GM18499 (cell line): Measurements from ENCODE around the gene IFITM1.
"Not testable (repeated sequence)": the region's sequence is repeated elsewhere in the genome, so short reads cannot be mapped to it uniquely, and the experiment has no call there.

Experiments used
- ATAC-seq: cut with Tn5 transposase; IDR thresholded peaks from one replicate; pipeline ENCODE4 v1.9.1; 2021; ENCODE audit warnings: moderate number of reproducible peaks; ENCODE audit not compliant: insufficient read depth, unreplicated experiment

The IFITM1 gene

DNA sequence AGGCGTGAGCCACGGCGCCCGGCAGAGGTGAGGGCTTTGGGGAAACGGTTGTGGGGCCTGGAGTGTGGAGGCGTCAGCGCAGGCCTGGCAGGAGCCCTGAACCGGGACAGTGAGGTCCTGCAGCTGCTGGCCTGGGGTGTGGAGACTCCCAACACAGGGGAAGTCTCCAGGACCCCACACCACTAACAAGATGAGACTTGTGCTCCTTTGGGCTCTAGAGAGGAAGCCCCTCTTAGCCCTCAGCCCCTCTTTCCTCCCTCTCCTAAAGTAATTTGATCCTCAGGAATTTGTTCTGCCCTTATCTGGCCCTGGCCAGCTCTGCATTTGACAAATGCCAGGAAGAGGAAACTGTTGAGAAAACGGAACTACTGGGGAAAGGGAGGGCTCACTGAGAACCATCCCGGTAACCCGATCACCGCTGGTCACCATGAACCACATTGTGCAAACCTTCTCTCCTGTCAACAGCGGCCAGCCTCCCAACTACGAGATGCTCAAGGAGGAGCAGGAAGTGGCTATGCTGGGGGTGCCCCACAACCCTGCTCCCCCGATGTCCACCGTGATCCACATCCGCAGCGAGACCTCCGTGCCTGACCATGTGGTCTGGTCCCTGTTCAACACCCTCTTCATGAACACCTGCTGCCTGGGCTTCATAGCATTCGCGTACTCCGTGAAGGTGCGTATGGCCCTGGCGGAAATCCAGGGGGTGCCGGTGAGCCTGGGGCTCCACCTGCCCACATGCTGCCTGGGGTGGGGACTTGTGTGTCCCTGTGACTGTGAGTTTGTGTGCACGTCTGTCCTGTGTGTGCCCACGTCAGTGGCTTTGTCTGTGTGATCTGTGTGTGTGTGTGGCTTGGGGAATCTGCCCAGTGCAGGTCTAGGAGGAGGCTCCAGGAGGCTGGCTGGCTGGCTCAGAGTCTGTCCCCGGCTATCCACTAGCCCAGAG is 5.8 kb upstream of the IFITM1 start, which contains the start of gene IFITM2:
Gene IFITM2, plus strand, starts transcription at position 51 of the 943 bp plus-strand sequence. Its CDS starts 377 bp downstream, at position 428.
- ATAC-seq = not testable (repeated sequence)

DNA sequence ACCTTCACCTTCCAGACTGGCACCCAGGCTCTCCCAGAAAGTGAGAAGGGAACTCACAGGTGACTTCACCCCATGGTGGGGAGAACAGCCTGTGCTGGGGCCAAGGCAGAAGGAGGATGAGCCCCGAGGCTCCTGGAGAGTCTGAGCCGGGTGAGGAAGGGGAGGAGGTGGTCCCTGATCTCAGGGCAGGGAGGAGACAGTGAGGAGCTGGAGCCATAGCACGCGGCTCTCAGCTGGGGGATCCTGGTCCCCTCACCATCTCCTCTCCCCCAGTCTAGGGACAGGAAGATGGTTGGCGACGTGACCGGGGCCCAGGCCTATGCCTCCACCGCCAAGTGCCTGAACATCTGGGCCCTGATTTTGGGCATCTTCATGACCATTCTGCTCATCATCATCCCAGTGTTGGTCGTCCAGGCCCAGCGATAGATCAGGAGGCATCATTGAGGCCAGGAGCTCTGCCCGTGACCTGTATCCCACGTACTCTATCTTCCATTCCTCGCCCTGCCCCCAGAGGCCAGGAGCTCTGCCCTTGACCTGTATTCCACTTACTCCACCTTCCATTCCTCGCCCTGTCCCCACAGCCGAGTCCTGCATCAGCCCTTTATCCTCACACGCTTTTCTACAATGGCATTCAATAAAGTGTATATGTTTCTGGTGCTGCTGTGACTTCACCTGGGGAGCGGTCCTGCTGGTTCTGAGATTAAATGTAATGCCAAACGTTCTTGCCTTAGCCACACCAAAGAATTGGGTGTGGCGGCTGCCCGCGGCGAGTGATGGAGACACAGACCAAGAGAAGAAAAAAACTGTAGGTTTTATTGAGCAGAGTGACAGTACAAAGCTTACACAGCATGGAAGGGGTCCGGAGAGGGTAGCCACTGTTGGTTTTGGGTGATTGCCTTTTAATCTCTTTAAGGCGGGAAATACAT is 4.8 kb upstream of the IFITM1 start:
- ATAC-seq = not testable (repeated sequence)

DNA sequence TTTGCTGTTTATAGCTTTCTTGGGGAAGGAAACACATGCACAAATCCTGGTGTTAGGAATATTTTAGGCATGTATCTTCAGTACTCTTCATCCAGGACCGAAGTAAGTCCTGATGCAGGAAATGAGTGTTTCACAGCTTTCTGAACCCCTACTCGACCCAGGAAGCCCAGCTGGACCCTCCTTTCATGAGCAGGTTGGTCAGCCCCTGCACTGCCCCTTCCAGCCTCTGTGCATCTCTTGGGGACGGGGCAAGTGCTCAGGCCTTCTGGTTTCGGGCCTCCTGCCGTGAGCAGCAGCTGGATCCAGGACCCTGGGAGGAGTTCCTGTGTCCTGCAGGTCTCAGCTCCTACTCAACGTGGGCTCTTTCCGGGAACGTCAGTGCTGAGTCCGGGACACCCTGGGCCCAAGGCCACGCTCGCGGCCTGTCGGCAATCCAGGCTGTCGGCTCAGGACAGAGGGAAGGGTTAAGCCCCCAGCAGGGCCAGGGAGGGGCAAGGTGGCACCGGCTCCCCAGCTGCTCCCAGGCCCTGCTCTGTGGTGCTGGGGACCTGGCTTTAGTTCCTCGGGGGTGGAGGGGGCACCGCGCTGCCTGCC is 3.8 kb upstream of the IFITM1 start:
- not testable (repeated sequence) for ATAC-seq

DNA sequence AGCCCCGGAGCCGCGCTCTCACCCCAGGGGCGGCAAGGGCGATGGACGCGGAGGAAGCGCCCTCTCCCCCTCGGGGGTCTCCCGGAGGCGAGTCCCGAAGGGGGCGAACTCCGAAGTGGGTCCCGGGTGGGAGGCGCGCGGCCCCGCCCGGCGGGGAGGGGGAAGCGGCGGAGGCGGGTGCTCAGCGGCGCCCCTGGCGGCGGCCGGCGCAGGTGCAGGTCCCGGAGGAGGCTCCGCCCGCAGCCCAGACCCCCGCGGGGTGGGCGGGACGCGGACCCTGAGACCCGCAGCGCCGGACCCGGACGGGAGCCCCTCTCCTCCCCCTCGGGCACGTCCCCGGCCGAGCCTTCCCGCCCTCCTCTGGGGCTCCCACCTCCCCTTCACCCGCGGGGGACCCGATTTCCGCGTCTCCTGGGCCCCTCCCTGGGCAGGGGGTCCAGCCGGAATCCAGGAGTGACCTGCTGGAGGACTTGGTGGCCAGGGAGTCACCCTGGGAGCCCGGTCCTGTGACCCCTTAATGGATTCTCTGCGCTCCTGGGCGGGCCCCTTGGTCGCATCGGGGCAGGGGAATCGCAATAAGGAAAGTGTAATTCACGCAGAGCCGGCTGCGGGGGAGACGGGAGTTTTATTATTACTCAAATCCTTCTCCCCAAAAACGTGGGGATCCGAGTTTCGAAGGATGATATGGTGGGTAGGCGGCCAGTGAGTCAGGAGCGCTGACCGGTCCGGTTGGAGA is 2.7 kb upstream of the IFITM1 start:
- not testable (repeated sequence) for ATAC-seq

DNA sequence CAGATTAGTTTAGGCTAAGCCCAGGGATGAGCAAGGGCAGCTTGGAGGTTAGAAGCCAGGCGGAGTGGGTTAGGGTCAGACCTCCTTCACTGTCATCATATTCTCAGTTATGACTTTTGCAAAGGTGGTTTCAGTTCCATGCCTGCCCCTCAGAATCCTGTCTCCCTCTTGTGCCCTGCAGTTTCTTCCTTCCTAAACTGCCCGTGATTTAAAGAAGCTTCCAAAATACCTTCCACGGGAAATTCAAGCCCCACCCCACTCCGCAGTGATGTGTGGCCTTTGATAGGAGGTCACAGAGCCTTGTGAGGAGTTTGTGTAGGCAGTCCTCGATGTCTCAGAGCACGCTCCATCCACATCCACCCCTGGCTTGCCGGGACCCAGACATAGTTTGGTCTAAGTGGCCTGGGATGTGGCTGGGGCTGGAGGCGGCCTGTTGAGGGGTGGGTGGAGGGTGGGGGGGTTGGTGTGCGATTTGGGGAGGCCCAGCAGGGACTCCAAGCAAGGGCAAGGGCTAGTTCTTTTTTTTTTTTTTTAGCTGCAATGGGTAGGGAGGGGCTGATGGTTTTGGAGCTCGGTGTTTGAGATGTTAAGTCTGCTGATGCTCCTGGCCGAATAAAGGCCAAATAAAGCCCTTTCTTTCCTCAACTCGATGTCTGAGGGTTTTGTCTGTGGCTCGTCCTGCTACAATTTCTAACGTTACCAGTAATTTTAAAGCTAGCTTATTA is 1.6 kb upstream of the IFITM1 start:
- ATAC-seq = no peak

DNA sequence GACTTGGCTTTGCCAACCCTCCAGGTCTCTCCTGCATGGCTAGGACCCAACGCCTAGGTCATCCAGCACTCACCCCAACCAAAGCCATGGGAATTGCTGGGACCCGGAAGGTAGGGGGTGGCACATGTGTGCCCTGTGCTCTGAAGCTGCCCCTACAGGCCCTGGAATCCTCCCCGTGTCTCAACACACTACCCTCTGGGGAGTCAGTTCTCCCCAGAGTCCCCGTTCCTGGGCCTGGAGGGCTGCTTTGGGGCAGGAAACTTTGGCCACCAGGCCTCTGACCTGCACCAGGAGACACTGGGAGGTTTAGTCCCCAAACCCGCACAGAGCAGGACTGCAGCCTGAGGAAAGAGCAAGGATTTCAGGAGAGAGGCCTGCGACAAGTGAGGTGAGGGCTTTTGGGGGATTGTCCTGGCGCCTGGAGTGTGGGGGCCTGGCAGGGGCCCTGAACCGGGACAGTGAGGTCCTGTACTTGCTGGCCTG is 495 bp upstream of the IFITM1 start:
- no peak for ATAC-seq

DNA sequence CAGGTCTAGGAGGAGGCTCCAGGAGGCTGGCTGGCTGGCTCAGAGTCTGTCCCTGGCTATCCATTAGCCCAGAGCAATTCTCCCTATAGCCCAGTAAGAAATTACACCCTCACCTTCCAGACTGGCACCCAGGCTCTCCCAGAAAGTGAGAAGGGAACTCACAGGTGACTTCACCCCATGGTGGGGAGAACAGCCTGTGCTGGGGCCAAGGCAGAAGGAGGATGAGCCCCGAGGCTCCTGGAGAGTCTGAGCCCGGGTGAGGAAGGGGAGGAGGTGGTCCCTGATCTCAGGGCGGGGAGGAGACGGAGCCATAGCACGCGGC is 675 bp downstream of the IFITM1 start:
- not testable (repeated sequence) for ATAC-seq

DNA sequence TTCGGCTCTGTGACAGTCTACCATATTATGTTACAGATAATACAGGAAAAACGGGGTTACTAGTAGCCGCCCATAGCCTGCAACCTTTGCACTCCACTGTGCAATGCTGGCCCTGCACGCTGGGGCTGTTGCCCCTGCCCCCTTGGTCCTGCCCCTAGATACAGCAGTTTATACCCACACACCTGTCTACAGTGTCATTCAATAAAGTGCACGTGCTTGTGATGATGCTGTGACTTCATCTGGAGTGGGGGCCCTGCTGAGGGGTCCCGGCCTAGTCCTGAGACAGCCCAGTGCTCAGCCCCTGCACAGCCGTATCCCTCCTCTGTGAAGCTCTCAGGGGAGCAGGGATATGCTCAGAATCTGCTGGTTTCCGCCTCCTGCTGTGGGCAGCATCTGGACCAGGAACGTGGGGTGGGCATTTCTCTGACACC is 1.2 kb downstream of the IFITM1 start:
- ATAC-seq = no peak

DNA sequence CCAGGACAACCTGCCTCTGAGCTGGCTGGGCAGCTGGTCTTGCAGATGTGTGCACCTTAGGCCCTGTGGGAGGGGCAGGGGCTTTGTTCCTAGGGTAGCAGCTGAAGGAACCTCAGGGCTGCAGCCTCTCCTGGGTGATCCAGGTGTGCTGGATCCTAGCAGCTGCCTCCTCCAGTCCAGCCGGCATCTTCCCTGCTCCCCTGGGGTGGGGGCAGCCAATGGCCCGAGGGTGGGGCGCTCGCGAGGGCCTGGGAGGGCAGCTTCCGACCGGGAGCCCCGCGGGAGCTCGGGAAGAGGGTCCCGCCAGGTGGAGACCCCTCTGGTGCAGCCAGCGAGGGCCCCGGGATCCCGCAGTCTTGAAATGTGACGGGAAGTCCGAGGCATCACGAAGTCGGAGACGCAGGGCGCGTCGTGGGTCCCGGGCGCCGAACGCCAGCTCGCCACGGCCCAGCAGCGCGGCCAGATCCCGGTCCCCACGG is 1.7 kb downstream of the IFITM1 start:
- ATAC-seq = no peak

DNA sequence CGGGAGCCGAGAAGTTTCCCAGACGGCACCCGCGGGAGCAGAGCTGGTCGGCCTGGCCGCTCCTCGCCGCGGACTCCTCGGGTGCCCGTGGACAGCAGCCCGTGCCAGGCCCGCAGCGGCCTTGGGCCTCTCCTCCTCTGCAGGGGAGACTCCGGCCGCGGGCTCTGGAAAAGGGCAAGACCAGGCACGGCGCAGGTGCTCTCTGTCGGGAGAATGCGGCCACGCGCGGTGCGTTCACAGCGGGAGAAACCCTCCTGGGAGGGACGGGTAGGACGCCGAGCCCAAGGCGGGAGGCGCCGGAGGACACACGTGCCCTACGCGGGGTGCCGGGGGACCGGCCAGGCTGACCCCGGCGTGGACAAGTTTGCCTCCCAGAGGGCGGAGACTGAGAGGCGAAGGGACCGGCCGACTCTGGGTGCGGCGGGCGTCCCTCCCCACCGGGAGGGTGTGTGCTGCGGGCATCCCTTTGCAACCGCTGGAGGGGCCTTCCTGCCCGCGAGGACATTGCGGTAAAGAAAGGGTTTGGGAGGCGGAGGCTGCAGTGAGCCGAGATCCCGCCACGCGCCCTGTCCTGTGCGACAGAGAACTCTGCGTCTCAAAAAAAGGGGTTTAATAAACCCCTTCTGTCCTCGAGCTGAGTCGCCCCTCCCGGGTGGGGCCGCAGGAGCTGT is 2.3 kb downstream of the IFITM1 start:
- ATAC-seq = no peak

DNA sequence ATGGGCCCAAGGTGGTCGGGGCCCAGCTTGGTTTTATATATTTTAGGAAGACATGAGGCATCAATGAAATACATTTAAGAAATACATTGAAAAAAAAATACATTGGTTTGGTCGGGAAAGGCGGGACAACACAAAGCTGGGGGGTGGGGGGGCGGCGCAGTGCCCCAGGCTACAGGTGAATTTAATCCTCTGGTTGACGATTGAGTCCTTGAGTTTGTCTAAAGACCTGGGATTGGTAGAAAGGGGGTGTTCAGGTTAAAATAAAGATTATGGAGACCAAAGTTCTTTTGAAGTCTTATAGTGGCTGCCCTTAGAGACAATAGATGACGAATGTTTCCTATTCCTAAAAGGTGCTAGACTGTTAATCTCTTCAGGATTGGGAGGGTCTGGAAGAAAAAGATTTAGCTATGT is 3.1 kb downstream of the IFITM1 start:
- no peak for ATAC-seq

DNA sequence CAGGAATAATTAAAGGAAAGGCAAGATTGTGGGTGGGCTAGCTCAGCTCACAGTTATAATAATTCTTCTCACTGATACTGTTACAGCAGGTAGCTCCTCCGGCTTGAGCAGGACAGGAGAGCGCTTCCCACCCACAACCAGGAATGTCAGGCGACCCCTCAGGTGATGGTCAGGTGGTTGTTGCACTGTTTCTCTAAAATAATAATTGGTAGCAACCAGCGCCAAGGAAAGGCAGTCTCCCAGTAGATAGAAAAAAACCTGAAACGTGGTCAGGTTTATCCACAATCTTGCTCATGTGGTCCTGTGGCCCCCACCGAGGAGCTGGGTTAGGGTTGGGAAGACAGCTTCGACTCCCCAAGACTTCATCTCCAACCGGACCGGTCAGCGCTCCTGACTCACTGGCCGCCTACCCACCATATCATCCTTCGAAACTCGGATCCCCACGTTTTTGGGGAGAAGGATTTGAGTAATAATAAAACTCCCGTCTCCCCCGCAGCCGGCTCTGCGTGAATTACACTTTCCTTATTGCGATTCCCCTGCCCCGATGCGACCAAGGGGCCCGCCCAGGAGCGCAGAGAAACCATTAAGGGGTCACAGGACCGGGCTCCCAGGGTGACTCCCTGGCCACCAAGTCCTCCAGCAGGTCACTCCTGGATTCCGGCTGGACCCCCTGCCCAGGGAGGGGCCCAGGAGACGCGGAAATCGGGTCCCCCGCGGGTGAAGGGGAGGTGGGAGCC is 4.0 kb downstream of the IFITM1 start:
- not testable (repeated sequence) for ATAC-seq

DNA sequence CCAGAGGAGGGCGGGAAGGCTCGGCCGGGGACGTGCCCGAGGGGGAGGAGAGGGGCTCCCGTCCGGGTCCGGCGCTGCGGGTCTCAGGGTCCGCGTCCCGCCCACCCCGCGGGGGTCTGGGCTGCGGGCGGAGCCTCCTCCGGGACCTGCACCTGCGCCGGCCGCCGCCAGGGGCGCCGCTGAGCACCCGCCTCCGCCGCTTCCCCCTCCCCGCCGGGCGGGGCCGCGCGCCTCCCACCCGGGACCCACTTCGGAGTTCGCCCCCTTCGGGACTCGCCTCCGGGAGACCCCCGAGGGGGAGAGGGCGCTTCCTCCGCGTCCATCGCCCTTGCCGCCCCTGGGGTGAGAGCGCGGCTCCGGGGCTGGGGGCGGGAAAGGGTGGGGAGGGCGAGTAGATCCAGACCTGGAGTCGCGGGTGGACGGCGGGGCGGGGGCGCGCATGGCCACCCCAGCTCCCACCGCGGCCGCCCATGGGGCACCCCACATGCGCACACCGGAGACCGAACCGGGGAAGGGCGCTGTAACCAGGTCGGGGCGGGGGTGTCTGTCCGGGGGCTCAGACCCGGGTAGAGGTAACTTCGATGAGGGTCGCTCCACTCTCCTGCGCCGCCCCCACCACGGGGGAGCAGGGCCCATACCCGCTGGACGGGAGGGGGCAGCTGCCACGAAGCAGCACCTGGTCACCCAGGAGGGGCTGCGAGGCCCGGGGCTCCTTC is 4.7 kb downstream of the IFITM1 start:
- ATAC-seq = not testable (repeated sequence)

DNA sequence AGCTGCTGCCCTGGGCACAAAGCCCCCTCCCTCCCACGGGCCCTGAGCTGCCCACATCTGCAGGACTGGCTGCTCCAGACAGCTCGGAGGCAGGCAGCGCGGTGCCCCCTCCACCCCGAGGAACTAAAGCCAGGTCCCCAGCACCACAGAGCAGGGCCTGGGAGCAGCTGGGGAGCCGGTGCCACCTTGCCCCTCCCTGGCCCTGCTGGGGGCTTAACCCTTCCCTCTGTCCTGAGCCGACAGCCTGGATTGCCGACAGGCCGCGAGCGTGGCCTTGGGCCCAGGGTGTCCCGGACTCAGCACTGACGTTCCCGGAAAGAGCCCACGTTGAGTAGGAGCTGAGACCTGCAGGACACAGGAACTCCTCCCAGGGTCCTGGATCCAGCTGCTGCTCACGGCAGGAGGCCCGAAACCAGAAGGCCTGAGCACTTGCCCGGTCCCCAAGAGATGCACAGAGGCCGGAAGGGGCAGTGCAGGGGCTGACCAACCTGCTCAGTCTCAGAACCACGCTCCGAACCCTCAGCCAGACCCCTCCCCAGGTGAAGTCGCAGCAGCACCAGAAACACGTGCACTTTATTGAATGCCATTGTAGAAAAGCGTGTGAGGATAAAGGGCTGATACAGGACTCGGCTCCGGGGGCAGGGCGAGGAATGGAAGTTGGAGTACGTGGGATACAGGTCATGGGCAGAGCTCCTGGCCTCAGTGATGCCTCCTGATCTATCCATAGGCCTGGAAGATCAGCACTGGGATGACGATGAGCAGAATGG is 5.5 kb downstream of the IFITM1 start:
- ATAC-seq = not testable (repeated sequence)

DNA sequence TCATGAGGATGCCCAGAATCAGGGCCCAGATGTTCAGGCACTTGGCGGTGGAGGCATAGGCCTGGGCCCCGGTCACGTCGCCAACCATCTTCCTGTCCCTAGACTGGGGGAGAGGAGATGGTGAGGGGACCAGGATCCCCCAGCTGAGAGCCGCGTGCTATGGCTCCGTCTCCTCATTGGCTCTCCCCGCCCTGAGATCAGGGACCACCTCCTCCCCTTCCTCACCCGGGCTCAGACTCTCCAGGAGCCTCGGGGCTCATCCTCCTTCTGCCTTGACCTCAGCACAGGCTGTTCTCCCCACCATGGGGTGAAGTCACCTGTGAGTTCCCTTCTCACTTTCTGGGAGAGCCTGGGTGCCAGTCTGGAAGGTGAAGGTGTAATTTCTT is 6.0 kb downstream of the IFITM1 start:
- ATAC-seq = not testable (repeated sequence)

DNA sequence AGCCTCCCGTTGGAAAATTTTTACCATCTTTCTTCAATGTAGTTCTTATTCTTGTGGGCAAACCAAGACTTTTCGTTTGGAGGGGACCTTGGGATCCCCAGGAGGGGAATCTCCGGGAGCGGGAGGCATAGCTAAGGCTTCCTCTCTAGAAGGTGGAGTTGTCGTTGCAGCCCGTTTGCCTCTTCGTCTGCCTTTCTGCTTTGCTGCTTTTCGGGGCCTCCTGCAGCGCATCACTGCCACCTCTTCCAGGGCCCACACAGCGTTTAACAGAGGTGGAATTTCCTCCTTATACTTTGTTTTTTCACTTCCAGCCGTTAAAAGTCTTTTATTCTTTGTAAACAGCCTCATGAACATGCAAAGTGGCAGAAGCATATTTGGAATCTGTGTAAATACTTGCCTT is 10.3 kb downstream of the IFITM1 start:
- ATAC-seq = no peak
